ENCODE measurements around the gene ATP2C1.

ATP2C1 gene

DNA sequence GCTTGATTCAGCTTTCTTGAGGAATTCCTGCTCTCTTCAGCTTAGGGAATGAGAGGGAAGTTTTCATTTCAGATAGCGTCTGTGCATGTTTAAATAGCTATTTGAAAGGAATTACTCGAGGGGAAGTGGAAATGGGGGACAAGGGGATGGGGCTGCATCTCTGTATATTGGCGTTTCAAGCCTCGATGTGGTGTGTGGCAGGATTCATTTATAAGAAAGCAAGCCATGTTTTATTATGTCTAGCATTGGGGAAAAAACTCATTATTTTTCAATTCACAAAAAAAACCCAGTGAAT lies 1.0 kb downstream of the ATP2C1 start:
- H3K36me3 ChIP-seq (ENCODE audit: control insufficient read depth in 2 of 2, insufficient read depth in 2 of 2, low read length in 2 of 2), result no peaks in the 10 kb centered on the region
- no peaks in the 10 kb centered on the region for H3K27me3 ChIP-seq (ENCODE audit: control insufficient read depth in 1 of 2, insufficient read depth in 2 of 2, low read length in 2 of 2)
- H3K9ac ChIP-seq (ENCODE audit: low read length in 2 of 2), result peak overlapping the region; percentile 73 to 88
- no peaks in the 10 kb centered on the region for H3K4me1 ChIP-seq (ENCODE audit: control insufficient read depth, insufficient read depth, low read length)
- peak overlapping the region; percentile 97 for H3K27ac ChIP-seq (ENCODE audit: low read length)
- H3K4me3 ChIP-seq (ENCODE audit: low read length in 2 of 2), result peak overlapping the region; percentile 68 to 94
- H3K9me3 ChIP-seq (ENCODE audit: control insufficient read depth in 2 of 2, low read length in 2 of 2), result no peaks in the 10 kb centered on the region

GRCh38 chr3:130895690-130896488 lies 2.0 kb downstream of the ATP2C1 start:
- H3K27me3 ChIP-seq (ENCODE audit: control insufficient read depth in 1 of 2, insufficient read depth in 2 of 2, low read length in 2 of 2), result no peaks in the 10 kb centered on the region
- H3K4me3 ChIP-seq (ENCODE audit: low read length in 2 of 2), result peak overlapping the region in 1 of 2 donors; percentile 68
- no peak overlapping the region for H3K9ac ChIP-seq (ENCODE audit: low read length in 2 of 2)
- H3K27ac ChIP-seq (ENCODE audit: low read length), result no peak overlapping the region
- no peaks in the 10 kb centered on the region for H3K36me3 ChIP-seq (ENCODE audit: control insufficient read depth in 2 of 2, insufficient read depth in 2 of 2, low read length in 2 of 2)
- no peaks in the 10 kb centered on the region for H3K4me1 ChIP-seq (ENCODE audit: control insufficient read depth, insufficient read depth, low read length)
- no peaks in the 10 kb centered on the region for H3K9me3 ChIP-seq (ENCODE audit: control insufficient read depth in 2 of 2, low read length in 2 of 2)

DNA sequence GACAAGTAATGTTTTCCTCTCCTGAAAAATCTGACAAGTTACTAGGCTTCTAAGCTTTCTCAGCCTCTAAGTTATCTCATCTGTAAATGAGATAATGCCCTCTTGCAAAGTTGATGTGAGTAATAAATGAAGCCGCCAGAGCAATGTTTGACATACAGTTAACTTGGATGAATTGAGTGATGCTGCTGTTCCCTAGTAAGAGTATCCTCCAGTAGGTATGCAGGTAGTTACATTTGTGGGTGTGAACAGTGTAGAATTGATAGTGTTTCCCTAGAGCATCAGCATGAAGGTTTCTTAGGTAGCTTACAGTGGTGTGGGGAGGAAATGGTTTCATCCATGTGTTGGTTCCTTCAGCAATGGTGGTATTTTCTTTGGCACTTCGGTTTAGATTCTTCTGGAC lies 3.4 kb downstream of the ATP2C1 start:
- Histone ChIP-seq H3K9me3 (ENCODE audit: control insufficient read depth in 2 of 2, low read length in 2 of 2) (no peaks in the 10 kb centered on the region), H3K27ac (ENCODE audit: low read length) (no peak overlapping the region), H3K36me3 (ENCODE audit: control insufficient read depth in 2 of 2, insufficient read depth in 2 of 2, low read length in 2 of 2) (no peaks in the 10 kb centered on the region), H3K9ac (ENCODE audit: low read length in 2 of 2) (no peak overlapping the region), H3K4me1 (ENCODE audit: control insufficient read depth, insufficient read depth, low read length) (no peaks in the 10 kb centered on the region), H3K4me3 (ENCODE audit: low read length in 2 of 2) (no peak overlapping the region), H3K27me3 (ENCODE audit: control insufficient read depth in 1 of 2, insufficient read depth in 2 of 2, low read length in 2 of 2) (no peaks in the 10 kb centered on the region)

- Histone ChIP-seq H3K4me1 (ENCODE audit: control insufficient read depth, insufficient read depth, low read length) (no peaks in the 10 kb centered on the region), H3K4me3 (ENCODE audit: low read length in 2 of 2) (no peak overlapping the region), H3K27ac (ENCODE audit: low read length) (no peak overlapping the region)
These were observed 7.1 kb downstream of the ATP2C1 start for GRCh38 chr3:130900959-130901358.

DNA sequence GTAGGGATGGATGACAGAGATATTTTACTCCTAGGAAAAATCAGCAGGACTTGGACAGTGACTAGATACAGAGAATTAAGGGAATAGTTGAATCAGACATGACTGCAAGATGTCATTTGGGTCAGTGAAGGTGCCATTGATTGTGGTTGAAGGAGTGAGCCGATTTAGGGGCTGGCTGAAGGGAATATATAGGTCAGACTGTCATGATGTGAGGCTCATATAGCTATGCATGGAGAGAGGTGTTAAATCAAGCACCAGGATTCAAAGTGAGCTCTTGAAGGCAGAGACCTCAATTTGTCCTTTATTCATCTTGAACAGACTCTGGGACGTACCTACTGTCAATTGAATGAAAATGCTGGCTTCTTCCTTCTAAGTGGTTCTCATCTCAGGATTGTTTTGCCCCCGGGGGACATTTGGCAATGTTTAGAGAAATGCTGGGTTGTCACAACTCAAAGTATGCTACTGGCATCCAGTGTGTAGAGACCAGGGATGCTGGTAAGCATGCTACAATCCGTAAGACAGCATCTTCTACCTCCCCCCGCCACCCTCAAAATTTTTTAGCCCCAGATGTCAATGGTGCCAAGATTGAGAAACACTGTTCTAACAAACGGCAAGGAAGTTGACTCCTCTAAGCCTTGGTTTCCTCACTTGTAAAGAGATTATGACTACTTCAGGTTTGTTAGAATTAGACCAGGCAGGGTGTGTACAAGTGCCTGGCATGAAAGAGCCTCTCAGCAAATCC lies 7.8 kb downstream of the ATP2C1 start:
- Histone ChIP-seq H3K27ac (ENCODE audit: low read length) (no peak overlapping the region), H3K27me3 (ENCODE audit: control insufficient read depth in 1 of 2, insufficient read depth in 2 of 2, low read length in 2 of 2) (no peaks in the 10 kb centered on the region), H3K36me3 (ENCODE audit: control insufficient read depth in 2 of 2, insufficient read depth in 2 of 2, low read length in 2 of 2) (no peaks in the 10 kb centered on the region), H3K4me1 (ENCODE audit: control insufficient read depth, insufficient read depth, low read length) (no peaks in the 10 kb centered on the region), H3K4me3 (ENCODE audit: low read length in 2 of 2) (no peak overlapping the region), H3K9me3 (ENCODE audit: control insufficient read depth in 2 of 2, low read length in 2 of 2) (no peaks in the 10 kb centered on the region), H3K9ac (ENCODE audit: low read length in 2 of 2) (no peak overlapping the region)

More at GRCh38 chr3:130900959-130901358, 7.1 kb downstream of the ATP2C1 start:
- Histone ChIP-seq H3K9me3 (ENCODE audit: control insufficient read depth in 2 of 2, low read length in 2 of 2) (no peaks in the 10 kb centered on the region), H3K36me3 (ENCODE audit: control insufficient read depth in 2 of 2, insufficient read depth in 2 of 2, low read length in 2 of 2) (no peaks in the 10 kb centered on the region), H3K27me3 (ENCODE audit: control insufficient read depth in 1 of 2, insufficient read depth in 2 of 2, low read length in 2 of 2) (no peaks in the 10 kb centered on the region), H3K9ac (ENCODE audit: low read length in 2 of 2) (no peak overlapping the region)

DNA sequence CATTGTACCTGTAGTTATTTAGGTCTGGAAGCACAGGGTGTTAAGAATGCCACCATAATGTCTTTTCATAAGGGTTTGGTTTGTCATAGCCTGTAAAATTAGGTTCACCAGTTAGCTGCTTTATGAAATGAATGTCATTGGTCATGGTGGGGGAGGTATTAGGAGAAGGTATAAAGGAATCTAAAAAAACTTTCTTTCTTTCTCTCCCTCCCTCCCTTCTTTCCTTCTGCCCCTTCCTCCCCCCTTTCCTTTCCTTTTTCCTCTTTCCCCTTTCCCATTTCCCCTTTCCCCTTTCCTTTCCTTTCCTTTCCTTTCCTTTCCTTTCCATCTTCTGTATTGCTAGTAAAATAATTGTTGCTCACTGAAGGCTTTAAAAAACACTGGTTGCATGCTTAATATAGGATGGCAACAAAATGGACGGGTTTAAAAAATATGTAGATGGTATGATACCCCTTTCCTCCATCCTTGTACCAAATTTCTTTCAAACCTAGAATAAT lies 9.6 kb downstream of the ATP2C1 start:
- H3K9me3 ChIP-seq (ENCODE audit: control insufficient read depth in 2 of 2, low read length in 2 of 2), result no peaks in the 10 kb centered on the region
- H3K27me3 ChIP-seq (ENCODE audit: control insufficient read depth in 1 of 2, insufficient read depth in 2 of 2, low read length in 2 of 2), result no peaks in the 10 kb centered on the region
- no peak overlapping the region for H3K9ac ChIP-seq (ENCODE audit: low read length in 2 of 2)
- no peaks in the 10 kb centered on the region for H3K4me1 ChIP-seq (ENCODE audit: control insufficient read depth, insufficient read depth, low read length)
- no peak overlapping the region for H3K4me3 ChIP-seq (ENCODE audit: low read length in 2 of 2)
- H3K36me3 ChIP-seq (ENCODE audit: control insufficient read depth in 2 of 2, insufficient read depth in 2 of 2, low read length in 2 of 2), result no peaks in the 10 kb centered on the region
- H3K27ac ChIP-seq (ENCODE audit: low read length), result no peak overlapping the region

DNA sequence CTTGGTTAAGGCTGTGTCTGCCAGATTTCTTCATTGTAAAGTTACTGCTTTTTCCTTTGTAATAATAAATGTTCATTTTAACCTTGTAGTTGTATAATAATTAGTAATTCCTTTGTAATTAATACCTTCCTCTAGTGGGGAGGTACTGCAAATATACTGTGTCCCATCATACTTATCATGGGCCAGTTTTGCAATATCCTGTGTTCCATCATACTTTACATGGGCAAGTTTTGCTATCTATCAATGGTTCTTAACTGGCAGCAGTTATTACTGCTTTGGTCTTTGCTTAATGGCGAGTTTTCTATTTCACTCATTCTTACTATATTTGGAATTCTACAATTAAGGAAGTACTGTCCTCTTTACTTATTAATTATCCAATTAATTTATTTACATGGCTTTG lies 10.6 kb downstream of the ATP2C1 start:
- no peaks in the 10 kb centered on the region for H3K27me3 ChIP-seq (ENCODE audit: control insufficient read depth in 1 of 2, insufficient read depth in 2 of 2, low read length in 2 of 2)
- H3K27ac ChIP-seq (ENCODE audit: low read length), result no peak overlapping the region
- no peak overlapping the region for H3K4me3 ChIP-seq (ENCODE audit: low read length in 2 of 2)
- H3K36me3 ChIP-seq (ENCODE audit: control insufficient read depth in 2 of 2, insufficient read depth in 2 of 2, low read length in 2 of 2), result no peaks in the 10 kb centered on the region
- H3K4me1 ChIP-seq (ENCODE audit: control insufficient read depth, insufficient read depth, low read length), result no peaks in the 10 kb centered on the region
- H3K9me3 ChIP-seq (ENCODE audit: control insufficient read depth in 2 of 2, low read length in 2 of 2), result no peaks in the 10 kb centered on the region
- H3K9ac ChIP-seq (ENCODE audit: low read length in 2 of 2), result no peak overlapping the region

GRCh38 chr3:130905551-130905950 lies 11.7 kb downstream of the ATP2C1 start:
- H3K27me3 ChIP-seq (ENCODE audit: control insufficient read depth in 1 of 2, insufficient read depth in 2 of 2, low read length in 2 of 2), result no peaks in the 10 kb centered on the region
- no peaks in the 10 kb centered on the region for H3K4me1 ChIP-seq (ENCODE audit: control insufficient read depth, insufficient read depth, low read length)
- H3K27ac ChIP-seq (ENCODE audit: low read length), result no peak overlapping the region
- no peaks in the 10 kb centered on the region for H3K9me3 ChIP-seq (ENCODE audit: control insufficient read depth in 2 of 2, low read length in 2 of 2)
- no peaks in the 10 kb centered on the region for H3K36me3 ChIP-seq (ENCODE audit: control insufficient read depth in 2 of 2, insufficient read depth in 2 of 2, low read length in 2 of 2)
- no peak overlapping the region for H3K4me3 ChIP-seq (ENCODE audit: low read length in 2 of 2)
- no peak overlapping the region for H3K9ac ChIP-seq (ENCODE audit: low read length in 2 of 2)

DNA sequence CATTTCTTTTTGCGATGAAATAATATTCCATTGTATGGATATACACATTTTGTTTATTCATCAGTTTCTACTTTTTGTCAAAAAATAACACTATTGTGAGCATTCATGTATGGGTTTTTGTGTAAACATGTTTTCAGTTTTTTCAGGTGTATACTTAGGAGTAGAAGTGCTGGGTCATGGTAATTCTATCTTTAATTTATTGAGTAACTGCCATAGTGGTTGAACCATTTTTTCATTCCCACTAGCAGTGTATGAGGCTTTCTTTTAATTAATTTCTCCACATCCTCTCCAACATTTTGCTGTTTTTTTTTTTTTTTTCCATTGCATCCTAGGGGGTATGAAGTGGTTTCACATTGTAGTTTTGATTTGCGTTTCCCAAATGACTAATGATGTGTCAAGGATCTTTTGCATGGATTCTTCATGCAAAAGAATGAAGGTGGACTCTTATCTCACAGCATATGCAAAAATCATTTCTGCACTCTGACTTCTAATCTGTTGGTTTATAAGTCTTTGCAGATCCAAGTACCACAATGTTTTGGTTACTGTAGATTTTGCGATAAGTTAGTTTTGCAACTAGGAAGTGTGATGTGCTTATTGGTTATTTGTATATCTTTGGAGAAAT lies 12.6 kb downstream of the ATP2C1 start:
- H3K9ac ChIP-seq (ENCODE audit: low read length in 2 of 2), result no peak overlapping the region
- H3K4me3 ChIP-seq (ENCODE audit: low read length in 2 of 2), result no peak overlapping the region
- no peaks in the 10 kb centered on the region for H3K27me3 ChIP-seq (ENCODE audit: control insufficient read depth in 1 of 2, insufficient read depth in 2 of 2, low read length in 2 of 2)
- no peaks in the 10 kb centered on the region for H3K36me3 ChIP-seq (ENCODE audit: control insufficient read depth in 2 of 2, insufficient read depth in 2 of 2, low read length in 2 of 2)
- H3K9me3 ChIP-seq (ENCODE audit: control insufficient read depth in 2 of 2, low read length in 2 of 2), result no peaks in the 10 kb centered on the region
- H3K27ac ChIP-seq (ENCODE audit: low read length), result no peak overlapping the region
- H3K4me1 ChIP-seq (ENCODE audit: control insufficient read depth, insufficient read depth, low read length), result no peaks in the 10 kb centered on the region

GRCh38 chr3:130907500-130907899 lies 13.6 kb downstream of the ATP2C1 start:
- H3K9ac ChIP-seq (ENCODE audit: low read length in 2 of 2), result no peak overlapping the region
- H3K9me3 ChIP-seq (ENCODE audit: control insufficient read depth in 2 of 2, low read length in 2 of 2), result no peaks in the 10 kb centered on the region
- H3K36me3 ChIP-seq (ENCODE audit: control insufficient read depth in 2 of 2, insufficient read depth in 2 of 2, low read length in 2 of 2), result no peaks in the 10 kb centered on the region
- no peaks in the 10 kb centered on the region for H3K4me1 ChIP-seq (ENCODE audit: control insufficient read depth, insufficient read depth, low read length)
- H3K27ac ChIP-seq (ENCODE audit: low read length), result no peak overlapping the region
- H3K27me3 ChIP-seq (ENCODE audit: control insufficient read depth in 1 of 2, insufficient read depth in 2 of 2, low read length in 2 of 2), result no peaks in the 10 kb centered on the region
- H3K4me3 ChIP-seq (ENCODE audit: low read length in 2 of 2), result no peak overlapping the region
